ENCODE results near the gene JCHAIN.
"Not testable (repeated sequence)": the region's sequence is repeated elsewhere in the genome, so short reads cannot be mapped to it uniquely, and the experiment has no call there.

The JCHAIN gene

DNA sequence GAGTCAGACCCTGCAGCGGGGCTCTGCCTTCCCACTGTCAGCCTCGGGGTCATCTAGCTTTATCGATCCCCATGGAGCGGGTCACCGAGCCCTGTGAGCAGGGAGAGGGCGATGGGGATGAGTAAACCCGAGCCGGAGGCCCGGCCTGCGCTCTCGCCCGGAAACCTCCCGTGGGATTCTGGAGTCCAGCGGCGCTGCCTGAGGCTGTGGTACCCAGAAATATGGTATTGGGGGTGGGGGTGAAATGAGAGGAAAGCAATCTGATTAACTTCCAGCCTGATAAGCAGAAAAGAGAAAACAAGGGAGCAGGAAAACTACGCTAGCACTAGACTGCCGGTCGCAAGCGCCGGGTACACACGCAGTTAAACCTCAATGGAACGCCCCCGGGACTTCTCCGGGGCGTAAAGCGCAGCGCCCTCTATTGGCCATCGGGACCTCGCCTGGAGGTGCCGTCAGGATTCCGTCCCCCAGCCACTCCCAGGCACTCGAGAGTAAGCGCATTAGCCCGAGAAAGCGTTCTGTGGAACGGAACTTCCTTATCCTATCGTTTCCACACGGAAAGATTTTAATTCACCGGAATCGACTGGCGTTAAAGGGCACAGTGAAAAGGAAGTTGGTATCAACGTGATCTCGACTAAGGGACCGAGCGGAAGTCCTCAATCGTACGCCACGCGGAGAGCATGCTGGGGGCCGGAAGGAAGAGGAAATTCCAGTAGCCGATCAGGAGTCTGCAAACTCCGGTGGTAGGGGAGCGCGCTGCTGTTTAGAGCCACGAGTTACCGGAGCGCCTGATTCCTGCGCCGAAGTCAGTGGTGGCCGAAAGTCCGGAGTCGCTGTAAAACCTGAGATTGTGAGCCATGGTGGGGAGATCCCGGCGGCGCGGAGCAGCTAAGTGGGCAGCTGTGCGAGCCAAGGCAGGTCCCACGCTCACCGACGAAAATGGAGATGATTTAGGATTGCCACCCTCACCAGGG lies 21.8 kb upstream of the JCHAIN start, which contains the start of gene UTP3:
Gene UTP3, plus strand, starts transcription at position 712 of the 974 bp plus-strand sequence. Its CDS starts 146 bp downstream, at position 858.
- DNase-seq: peak; percentile 97

DNA sequence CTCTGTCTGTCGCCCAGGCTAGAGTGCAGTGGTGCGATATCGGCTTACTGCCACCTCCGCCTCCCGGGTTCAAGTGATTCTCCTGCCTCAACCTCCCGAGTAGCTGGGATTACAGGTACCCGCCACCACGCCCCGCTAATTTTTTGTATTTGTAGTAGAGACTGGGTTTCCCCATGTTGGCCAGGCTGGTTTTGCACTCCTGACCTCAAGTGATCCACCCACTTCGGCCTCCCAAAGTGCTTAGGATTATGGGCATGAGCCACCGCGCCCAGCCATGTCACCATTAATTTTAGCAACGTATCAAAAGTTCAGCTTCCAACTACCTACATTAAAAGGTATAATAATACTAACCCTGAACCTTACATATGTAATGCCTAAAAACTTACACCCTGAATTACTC lies 21.1 kb upstream of the JCHAIN start:
- peak; percentile 45 for DNase-seq

DNA sequence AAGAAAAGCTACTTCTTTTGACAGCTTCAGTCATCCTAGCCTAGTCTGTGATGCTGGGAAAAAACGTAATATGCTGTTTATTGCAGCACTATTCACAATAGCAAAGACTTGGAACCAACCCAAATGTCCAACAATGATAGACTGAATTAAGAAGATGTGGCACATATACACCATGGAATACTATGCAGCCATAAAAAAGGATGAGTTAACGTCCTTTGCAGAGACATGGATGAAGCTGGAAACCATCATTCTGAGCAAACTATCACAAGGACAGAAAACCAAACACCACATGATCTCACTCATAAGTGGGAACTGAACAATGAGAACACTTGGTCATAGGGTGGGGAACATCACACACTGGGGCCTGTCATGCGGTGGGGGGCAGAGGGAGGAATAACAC lies 15.8 kb upstream of the JCHAIN start:
- DNase-seq: not testable (repeated sequence)

DNA sequence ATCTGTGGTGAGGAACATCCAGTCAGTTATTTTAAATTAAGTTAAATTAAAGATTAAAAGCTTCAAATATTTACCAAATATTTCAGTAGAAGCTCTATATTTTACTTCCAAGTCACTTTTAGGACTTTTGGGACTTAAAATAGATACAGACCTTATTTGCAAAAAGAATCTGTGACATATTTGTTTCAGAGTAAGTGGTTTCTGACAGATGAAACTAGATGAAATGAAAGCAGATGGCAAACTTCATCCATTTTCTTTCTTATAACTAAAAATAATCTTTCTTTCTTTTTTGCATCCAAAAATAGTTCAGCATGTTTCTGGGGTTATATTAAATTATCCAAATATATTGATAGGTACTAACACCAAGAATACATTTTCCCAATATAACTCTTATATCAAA lies 15.4 kb upstream of the JCHAIN start:
- DNase-seq: no peak

DNA sequence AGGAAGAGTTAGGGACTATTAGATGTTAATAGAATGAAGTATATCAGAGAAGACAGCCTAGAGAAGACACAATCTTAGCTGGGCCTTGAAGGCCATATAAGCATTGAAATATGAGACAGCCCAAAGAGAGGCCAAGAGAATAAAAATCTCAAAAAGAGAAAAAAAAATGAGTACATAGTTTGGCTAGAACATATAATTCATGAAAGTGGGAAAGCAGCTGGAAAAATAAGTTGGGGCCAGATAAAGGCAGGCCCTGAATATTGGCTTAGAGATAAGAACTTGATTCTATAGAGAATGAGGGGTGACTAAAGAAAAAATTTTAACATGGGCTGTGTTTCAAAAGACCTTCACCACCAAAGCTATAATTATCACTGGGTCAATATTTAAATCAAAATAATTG lies 14.6 kb upstream of the JCHAIN start:
- no peak for DNase-seq

DNA sequence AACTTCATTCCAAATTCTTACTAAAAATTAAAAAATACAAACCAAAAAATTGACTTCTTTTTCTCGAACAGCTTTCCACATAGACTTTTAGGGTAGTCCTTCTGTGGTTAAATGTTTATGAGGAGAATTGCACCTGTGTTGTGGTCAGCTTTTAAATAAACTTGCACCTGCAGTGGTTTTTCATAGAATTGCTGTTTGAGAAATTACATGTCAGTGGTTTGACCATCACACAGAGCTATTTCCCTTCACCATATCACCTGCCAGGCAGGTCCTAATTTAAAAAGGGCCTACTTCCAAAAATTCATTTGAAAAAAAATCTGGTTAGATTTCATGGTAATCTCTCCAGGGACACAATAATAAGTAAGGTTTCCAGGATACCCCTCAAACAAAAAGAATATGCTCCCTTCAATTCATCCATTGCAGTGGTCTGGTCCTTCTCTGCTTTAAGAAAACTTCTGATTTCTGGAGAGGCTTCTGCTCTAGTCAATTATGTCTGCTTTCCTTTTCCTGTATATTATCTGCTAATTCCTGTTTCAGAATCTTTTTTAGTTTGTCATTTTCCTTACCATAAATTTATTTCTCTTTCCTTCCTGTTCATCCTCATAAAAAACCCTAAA lies 12.2 kb upstream of the JCHAIN start:
- no peak for DNase-seq

DNA sequence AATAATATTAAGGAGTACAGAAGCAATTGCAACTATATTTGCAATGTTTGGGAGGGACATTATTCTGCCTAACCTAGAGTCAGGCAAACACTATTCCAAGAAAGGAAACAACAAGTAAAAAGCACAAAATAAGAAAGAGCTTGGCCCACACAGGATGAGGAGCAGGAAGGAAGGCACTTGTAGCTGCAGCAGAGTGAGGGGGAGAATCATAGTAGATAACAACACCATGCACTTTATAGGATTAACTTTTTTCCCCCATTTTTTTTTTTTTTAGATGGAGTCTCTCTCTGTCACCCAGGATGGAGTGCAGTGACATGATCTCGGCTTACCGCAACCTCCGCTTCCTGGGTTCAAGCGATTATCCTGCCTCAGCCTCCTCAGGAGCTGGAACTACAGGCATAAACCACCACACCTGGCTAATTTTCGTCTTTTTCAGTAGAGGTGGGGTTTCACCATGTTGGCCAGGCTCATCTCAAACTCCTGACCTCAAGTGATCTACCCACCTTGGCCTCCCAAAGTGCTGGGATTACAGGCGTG lies 10.3 kb upstream of the JCHAIN start:
- no peak for DNase-seq

DNA sequence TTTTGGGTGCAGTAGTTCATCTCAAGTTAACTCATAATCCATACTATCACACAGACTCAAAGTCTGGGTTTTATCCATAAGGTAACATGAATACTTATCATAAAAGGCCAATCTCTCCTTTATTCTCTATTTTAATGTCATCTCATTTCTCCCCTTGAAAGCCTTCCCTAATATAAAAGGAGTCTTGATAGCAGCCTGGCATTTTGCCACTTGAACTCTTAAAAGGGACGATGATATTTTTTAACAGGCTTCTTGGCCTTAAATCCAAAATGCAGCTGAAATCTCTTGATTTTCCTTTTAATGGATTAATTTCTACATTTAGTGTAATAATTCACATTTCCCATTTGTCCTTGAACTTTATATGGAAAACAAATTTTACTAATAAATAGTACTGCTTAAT lies 8.4 kb upstream of the JCHAIN start:
- no peak for DNase-seq

DNA sequence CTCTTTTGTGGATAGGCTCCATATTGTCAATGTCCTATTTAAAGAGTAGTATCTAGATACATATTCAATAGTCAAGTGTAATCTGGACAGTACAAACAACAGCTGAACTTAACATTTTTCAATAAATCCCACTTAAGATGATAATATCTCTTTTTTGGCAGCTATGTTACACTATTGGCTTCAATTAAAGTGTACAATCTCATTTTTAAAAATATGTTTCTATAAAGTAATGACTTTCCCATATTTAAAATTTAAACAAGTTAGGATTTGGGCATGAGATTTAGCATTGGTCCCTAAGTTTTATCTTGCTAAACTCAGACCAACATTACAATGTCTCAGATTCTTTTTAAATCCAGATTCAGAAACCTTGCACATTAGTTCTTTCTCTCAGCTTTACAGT lies 7.9 kb upstream of the JCHAIN start:
- DNase-seq: no peak

DNA sequence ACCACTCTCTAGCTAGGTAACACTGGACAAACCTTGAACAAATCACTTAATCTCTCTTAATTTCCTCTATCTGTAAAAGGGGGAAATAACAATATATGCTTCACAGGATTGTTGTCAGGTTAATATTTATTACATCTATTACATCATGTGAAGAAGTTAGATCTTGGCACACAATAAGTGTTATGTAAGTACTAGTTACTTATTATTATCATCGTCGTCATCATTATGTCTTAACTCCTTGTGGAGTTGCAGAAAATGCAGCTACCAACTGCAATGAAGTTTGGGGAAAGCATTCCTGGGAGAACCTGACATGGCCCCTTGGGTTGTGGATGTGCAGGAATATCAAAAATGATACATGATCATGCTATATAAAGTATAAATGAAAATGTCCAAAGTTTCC lies 4.8 kb upstream of the JCHAIN start:
- DNase-seq: no peak

DNA sequence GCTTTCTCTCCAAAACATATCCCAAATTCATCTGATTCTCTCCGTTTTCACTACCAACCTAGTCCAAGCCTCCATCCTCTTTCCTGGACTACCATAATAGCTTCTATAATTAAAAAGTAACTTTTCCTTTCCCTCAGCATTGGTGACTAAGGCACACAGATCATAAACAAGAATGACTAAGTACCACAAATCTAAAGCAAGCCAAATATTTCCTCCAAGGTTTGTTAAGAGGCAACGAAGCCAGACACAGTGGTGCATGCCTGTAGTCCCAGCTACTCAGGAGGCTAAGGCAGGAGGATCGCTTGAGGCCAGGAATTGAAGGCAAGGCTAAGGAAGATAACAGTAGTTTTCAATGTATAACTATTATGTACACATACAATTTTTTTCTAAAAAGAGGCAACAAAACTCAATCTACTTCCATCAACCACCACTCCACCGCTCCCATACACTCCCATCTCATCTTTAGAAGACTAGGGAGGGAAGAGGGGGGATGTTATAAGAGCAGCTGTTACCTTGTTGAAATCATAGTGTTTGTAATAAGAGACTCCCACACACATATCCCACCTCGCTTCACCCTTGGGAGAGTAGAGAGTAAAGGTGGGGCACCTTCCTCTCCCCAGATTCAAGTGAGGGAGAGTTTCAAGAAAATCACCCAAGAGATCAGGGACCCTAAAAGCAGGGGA lies 4.2 kb upstream of the JCHAIN start:
- no peak for DNase-seq

DNA sequence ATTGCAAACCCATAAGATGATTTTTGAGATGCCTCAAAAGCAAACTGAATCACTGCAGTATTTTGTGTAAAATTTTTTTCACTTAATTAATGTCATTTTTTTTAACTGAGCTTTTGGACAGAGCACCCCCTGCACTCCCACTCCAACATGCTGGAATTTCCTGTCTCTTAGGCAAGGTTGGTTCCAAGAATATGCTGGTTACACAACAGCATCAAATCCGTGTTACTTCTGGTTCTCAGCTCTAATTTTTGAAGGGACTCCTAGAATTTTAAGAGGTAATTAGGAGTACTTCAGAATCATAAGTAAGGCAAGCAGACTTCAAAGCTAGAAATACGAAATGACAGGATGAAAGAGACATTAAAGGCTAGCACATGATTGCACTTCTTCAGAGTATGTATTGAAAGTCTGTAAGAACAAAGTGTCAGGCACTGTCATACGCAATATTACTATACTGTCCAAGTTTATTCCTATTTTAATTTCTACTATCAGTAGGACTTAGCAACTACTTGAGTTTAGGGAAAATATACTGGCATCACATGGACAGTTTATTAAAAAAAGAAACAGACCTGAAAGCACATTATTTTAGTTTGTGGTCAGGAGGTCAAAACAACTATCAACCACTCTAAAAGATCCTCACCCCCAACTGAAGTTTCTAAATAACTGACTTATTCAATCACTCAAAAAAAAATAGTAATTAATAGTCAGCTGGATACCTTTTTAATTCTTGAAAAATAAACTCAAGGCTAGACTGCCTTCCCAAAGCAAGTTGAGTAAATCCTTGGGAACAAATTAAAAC lies 1.6 kb upstream of the JCHAIN start:
- DNase-seq: no peak

DNA sequence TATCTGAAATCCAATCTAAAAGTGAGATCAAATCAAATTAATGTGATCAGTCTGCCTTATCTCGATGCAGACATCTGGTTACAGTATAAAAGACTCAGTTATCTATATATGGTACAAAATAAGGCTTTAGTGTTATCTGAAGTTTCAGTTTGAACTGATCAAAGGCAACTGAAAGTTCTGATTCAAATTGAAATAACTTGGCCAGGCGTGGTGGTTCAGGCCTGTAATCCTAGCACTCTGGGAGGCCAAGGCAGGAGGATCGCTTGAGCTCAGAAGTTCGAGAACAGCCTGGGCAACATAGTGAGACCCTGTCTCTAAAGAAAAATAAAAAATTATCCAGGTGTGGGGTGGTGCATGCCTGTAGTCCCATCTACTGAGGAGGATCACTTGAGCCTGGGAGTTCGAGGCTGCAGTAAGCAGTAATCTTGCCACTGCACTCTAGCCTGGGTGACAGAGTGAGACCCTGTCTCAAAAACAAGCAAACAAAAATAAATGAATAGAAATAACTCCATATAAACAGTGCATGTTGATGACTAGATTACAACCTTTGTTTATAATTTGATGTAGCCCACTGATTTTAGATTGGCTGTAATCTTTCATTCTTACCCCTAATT lies 4.9 kb downstream of the JCHAIN start:
- not testable (repeated sequence) for DNase-seq

DNA sequence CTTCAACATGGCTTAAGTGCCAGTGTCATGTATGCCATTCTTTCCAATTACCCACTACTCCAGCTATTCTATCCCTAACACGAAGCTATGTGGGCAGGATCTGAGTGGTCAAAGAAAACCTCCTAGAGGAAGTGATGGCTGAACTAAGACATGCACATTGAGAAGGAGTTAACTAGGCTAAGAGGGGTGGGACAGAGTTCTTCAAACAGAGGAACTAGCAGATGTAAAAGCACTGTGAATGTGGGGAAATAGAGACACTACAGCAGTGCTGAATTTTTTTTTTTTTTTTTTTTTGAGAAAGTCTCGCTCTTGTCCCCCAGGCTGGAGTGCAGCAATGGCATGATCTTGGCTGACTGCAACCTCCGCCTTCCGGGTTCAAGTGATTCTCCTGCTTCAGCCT lies 6.2 kb downstream of the JCHAIN start:
- DNase-seq: no peak

DNA sequence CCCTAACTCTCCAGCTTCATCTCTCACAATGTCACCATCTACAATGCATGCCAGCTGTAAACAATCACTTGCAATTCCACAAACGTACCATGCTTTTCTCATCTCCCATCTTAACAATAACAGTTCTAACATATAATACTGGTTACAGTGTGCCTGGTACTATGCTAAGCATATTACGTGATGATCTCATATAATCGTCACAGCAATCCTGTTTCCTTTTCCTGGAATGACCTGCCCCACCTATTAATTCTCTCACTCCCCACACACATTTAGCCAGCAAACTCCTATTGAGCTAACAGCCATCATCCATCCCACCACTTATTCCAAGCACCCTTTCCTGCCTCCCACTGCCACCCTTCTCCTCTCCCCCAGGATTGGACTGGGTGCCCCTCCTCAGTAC lies 7.9 kb downstream of the JCHAIN start:
- DNase-seq: no peak

DNA sequence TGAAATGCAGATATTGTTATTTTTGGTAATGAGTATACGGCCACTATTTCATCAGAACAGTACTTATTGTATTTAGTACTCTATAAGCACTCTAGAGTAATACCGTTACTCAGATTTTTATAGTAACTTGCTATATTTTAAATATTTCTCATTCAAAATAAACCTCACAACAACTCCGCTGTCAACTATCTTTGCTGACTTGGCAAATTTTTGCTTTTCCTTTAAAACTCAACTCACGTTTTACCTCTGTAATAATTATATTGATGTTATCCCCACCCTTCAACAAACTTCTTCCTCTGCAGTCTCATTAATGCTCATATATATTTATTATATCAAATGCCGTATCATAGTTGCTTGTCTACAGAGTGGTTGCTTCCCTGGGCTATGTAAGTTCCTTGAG lies 9.0 kb downstream of the JCHAIN start:
- no peak for DNase-seq

DNA sequence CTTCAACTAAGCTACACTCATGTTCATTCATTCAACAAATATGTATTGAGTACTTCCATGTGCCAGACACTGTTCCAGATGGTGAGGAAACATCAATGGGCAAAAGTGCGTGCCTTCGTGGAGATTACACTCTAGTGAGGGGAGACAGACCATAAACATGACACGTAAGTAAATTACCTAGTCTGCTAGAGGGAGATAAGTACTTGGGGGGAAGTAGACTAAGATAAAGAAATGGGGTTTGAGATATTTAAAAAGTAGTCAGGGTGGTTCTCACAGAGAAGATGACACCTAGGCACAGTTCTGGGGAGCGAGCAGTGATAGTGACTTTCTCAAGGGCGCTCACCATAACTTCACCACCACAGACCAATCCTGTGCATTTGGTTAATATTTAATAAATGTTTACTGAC lies 11.7 kb downstream of the JCHAIN start:
- DNase-seq: no peak

DNA sequence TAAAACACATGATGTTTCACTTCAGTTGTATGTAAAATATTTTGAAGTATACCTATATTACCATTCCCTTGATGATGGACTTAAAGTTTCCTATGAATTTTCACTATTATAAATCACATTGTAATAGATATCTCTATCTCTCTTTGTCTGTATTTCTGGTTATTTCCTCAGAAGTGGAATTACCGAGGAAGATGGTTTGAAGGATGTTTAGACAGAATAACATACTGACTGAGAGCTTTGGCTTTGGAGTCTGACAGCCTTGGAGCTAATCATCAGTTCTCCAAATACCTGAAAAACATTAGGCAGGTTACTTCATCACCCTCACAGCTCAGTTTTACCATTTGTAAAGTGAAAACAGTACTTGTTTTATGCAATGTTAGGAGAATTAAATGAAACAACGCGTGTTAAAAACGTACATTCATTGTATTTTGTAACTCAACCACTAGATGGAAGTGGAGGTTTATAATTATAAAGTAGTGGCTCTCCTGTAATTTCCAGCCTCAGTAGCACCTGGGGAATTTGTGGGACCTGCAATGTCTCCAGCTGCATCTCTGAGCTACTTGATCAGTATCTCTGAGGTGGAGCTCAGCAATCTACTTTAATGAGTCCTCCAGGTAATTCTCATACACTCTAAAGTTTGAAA lies 14.3 kb downstream of the JCHAIN start:
- peak; percentile 55 for DNase-seq

DNA sequence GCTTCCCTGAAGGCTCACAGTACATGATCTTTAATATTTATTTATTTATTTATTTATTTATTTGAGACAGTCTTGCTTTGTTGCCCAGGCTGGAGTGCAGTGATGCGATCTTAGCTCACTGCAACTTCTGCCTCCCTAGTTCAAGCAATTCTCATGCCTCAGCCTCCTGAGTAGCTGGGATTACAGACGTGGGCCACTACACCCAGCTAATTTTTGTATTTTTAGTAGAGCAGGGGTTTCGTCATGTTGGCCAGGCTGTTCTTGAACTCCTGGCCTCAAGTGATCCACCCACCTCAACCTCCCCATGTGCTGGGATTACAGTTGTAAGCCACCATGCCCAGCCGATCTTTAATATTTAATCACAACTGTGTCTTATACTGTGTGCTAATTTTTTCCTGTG lies 15.6 kb downstream of the JCHAIN start:
- not testable (repeated sequence) for DNase-seq

DNA sequence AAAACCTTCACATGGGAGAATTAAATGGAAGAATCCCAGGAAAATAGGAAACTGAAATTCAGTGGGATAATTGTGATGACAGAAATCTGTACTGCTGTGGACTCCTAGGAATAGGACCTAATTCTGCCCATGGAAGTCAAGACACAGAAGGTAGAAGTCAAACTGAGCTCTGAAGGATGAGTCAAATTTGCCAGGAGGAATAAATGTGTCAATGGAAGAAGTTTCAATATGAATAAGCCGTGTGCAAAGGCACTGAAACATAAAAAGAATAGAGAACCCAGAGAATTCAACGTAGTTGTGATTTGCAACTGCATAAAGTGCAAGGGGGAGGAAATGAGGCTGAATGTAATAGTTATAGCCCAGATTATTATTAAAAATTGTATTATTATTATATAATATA lies 26.1 kb downstream of the JCHAIN start:
- DNase-seq: no peak

DNA sequence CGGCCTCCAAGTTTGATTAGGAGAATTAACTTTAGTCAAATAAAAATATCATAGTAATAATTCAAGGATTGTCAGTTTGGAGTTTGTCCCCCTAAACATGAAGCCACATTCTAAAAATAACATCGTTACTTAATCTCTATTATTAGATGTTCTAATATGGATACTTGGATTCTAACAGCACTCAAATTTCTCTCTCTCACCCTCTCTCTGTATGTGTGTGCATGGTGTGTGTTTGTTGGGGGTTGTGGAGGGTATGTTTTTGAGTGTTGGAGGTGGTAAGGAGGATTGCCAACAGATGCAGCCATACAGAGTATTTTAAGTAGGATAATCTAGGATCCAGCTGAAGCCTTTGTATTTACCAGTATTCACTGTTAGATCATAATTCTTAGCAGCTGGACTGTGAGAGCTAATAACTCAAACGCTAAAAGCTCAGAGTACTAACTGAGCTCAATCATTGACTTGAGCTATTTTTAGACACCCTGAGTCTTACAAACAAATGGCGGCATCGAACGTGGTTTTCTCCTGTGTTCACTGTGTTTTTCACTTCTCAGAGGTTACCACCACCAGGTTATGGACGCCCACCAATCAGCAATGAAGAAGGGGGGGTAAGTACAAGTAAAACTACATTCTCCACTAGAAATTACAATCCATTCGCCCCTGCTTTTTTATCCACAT lies 28.9 kb downstream of the JCHAIN start:
- DNase-seq: peak; percentile 65

Data from DMS53 (cell line).